HL-60 (cell line): Measurements from ENCODE around the gene DCAF11.

Source experiments
- GABPA ChIP-seq: IDR thresholded peaks from 2 replicates; pipeline ENCODE4 v1.6.1; 2012; ENCODE audit warnings: low read depth
- POLR2AphosphoS5 ChIP-seq: IDR thresholded peaks from 2 replicates; pipeline ENCODE4 v1.6.1; 2012; ENCODE audit warnings: low read depth
- TF ChIP-seq, protein P1 (sequence below): IDR thresholded peaks from one replicate; pipeline ENCODE4 v1.5.1; 2011; ENCODE audit warnings: low read length, control low read depth, inconsistent platforms; ENCODE audit not compliant: insufficient read depth
- TF ChIP-seq, protein P2 (sequence below): IDR thresholded peaks from 2 replicates; pipeline ENCODE4 v1.6.1; 2012; ENCODE audit warnings: low read depth; ENCODE audit not compliant: insufficient replicate concordance

DNA sequence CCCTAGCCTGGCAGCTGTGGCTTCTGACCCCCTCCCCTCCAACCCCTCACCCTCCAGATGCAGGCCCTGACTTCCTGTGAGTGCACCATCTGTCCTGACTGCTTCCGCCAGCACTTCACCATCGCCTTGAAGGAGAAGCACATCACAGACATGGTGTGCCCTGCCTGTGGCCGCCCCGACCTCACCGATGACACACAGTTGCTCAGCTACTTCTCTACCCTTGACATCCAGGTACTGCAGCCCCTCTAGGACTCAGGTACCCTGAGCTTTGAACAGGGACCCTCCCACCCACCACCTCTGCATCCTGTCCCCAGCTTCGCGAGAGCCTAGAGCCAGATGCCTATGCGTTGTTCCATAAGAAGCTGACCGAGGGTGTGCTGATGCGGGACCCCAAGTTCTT is 40.5 kb downstream of the DCAF11 start:
- TF ChIP-seq, protein P1, sequence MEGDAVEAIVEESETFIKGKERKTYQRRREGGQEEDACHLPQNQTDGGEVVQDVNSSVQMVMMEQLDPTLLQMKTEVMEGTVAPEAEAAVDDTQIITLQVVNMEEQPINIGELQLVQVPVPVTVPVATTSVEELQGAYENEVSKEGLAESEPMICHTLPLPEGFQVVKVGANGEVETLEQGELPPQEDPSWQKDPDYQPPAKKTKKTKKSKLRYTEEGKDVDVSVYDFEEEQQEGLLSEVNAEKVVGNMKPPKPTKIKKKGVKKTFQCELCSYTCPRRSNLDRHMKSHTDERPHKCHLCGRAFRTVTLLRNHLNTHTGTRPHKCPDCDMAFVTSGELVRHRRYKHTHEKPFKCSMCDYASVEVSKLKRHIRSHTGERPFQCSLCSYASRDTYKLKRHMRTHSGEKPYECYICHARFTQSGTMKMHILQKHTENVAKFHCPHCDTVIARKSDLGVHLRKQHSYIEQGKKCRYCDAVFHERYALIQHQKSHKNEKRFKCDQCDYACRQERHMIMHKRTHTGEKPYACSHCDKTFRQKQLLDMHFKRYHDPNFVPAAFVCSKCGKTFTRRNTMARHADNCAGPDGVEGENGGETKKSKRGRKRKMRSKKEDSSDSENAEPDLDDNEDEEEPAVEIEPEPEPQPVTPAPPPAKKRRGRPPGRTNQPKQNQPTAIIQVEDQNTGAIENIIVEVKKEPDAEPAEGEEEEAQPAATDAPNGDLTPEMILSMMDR = no peak
- no peak for TF ChIP-seq POLR2AphosphoS5
- TF ChIP-seq GABPA = no peak
- TF ChIP-seq, protein P2, sequence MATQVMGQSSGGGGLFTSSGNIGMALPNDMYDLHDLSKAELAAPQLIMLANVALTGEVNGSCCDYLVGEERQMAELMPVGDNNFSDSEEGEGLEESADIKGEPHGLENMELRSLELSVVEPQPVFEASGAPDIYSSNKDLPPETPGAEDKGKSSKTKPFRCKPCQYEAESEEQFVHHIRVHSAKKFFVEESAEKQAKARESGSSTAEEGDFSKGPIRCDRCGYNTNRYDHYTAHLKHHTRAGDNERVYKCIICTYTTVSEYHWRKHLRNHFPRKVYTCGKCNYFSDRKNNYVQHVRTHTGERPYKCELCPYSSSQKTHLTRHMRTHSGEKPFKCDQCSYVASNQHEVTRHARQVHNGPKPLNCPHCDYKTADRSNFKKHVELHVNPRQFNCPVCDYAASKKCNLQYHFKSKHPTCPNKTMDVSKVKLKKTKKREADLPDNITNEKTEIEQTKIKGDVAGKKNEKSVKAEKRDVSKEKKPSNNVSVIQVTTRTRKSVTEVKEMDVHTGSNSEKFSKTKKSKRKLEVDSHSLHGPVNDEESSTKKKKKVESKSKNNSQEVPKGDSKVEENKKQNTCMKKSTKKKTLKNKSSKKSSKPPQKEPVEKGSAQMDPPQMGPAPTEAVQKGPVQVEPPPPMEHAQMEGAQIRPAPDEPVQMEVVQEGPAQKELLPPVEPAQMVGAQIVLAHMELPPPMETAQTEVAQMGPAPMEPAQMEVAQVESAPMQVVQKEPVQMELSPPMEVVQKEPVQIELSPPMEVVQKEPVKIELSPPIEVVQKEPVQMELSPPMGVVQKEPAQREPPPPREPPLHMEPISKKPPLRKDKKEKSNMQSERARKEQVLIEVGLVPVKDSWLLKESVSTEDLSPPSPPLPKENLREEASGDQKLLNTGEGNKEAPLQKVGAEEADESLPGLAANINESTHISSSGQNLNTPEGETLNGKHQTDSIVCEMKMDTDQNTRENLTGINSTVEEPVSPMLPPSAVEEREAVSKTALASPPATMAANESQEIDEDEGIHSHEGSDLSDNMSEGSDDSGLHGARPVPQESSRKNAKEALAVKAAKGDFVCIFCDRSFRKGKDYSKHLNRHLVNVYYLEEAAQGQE = no peak
